ENCODE measurements around the gene CCDC88C. TPM values are rescaled to one million over a fixed set of nuclear protein-coding genes. Genes with fewer than 3 reads are reported as not detected.

The CCDC88C gene
- total and polyA plus RNA-seq, 12 donors: 2.2 to 8.4 (median 4.9) TPM

DNA sequence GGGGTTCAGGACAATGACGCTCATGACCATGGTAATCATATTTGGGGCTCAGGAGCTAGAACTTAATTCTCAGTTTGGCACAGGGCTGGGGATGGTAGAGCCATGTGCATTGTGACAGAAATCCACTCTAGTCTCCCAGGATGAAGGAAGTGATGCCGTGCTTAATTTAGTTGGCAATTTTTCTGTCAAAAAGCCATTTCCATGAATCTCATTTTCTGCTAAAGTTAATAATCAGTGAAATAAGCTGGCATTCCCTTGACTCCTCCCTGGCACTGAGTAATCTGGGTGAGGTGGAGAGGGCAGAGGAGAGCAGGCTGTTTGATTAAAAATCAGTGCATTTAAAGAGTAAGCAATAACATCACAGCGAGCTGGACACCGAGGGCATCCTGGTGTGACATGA lies 128.2 kb downstream of the CCDC88C start:
- Histone ChIP-seq H3K9me3 (no peaks in the 10 kb centered on the region), H3K36me3 (peaks cover 0 to 87% (median 0%) of the 10 kb centered on the region in 9 donors), H3K27me3 (no peaks in the 10 kb centered on the region), H3K27ac (no peak overlapping the region), H3K4me1 (peaks cover 0 to 10% (median 4%) of the 10 kb centered on the region in 9 donors), H3K4me3 (no peak overlapping the region)
- DNase-seq (no peak), ATAC-seq (no peak)
- TF ChIP-seq, protein P1, sequence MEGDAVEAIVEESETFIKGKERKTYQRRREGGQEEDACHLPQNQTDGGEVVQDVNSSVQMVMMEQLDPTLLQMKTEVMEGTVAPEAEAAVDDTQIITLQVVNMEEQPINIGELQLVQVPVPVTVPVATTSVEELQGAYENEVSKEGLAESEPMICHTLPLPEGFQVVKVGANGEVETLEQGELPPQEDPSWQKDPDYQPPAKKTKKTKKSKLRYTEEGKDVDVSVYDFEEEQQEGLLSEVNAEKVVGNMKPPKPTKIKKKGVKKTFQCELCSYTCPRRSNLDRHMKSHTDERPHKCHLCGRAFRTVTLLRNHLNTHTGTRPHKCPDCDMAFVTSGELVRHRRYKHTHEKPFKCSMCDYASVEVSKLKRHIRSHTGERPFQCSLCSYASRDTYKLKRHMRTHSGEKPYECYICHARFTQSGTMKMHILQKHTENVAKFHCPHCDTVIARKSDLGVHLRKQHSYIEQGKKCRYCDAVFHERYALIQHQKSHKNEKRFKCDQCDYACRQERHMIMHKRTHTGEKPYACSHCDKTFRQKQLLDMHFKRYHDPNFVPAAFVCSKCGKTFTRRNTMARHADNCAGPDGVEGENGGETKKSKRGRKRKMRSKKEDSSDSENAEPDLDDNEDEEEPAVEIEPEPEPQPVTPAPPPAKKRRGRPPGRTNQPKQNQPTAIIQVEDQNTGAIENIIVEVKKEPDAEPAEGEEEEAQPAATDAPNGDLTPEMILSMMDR (IDR thresholded peaks at IDR 0.05): no peak
- 86 to 92% methylated on average over 4 of the region's 4 CpGs for WGBS, 2 donors
- intact Hi-C loops (cut with DNase I): loop anchor here in 6 of 10 donors (5.0 kb wide), 4 partner anchors 107 to 387 kb away; no protein-coding TSS in a partner anchor

DNA sequence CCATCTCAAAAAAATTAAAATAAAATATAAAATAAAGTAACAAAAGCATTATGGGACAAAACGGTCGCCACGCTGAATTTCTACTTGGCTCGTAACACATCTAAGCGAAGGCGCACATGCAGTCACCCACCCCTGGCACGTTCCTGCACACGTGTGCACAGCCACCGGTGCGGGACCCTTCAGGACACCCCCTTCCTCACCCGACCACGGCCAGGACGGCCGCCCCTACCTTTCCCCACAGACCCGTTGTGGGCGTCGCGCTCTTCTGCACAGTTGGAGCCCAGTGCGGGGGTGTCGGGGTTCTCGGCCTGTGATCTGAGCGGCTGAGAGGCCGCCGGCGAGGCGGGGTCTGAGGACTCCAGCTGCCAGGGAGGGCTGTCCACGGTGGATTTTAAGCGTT lies 128.7 kb downstream of the CCDC88C start:
- DNase-seq: no peak
- TF ChIP-seq, protein P1 (IDR thresholded peaks at IDR 0.05): no peak
- ATAC-seq: no peak
- no peak overlapping the region for H3K27ac ChIP-seq
- 93 to 95% methylated on average over 28 of the region's 28 CpGs for WGBS, 2 donors
- H3K36me3 ChIP-seq: peaks cover 0 to 87% (median 0%) of the 10 kb centered on the region in 9 donors
- no peaks in the 10 kb centered on the region for H3K27me3 ChIP-seq
- intact Hi-C loops (cut with DNase I): loop anchor here in 6 of 10 donors (5.0 kb wide), 4 partner anchors 107 to 387 kb away; no protein-coding TSS in a partner anchor
- no peaks in the 10 kb centered on the region for H3K9me3 ChIP-seq
- peaks cover 0 to 13% (median 4%) of the 10 kb centered on the region in 9 donors for H3K4me1 ChIP-seq
- H3K4me3 ChIP-seq: no peak overlapping the region

DNA sequence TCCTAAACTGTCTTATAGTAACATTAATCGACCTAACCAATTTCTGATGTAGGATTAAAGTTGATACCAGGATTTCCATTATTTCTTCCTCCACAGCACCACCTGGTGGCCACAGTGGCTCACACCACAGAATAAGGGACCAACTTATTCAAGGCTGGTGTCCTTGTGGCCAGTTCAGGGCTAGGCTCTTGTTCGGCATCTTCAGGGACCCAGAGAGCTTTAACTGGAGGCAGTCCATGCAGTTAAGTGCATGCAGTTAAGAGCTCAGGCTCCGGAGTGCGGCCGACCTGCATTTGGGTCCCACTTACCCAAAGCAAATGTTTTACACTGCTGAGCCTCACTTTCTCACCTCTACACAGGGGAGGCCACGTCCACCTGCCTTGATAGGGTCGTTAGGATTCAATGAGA lies 131.1 kb downstream of the CCDC88C start:
- TF ChIP-seq, protein P1 (IDR thresholded peaks at IDR 0.05): peak; percentile 83 to 93 (median 90)
- peaks cover 0 to 6% (median 0%) of the 10 kb centered on the region in 11 donors for H3K9me3 ChIP-seq
- no peak overlapping the region for H3K27ac ChIP-seq
- H3K36me3 ChIP-seq: peaks cover 0 to 95% (median 0%) of the 10 kb centered on the region in 9 donors
- no peak overlapping the region for H3K4me3 ChIP-seq
- peak; percentile 66 to 74 for DNase-seq
- ATAC-seq: peak; percentile 45 to 76 (median 66)
- 45 to 48% methylated on average over 7 of the region's 7 CpGs for WGBS, 2 donors
- peaks cover 0 to 19% (median 4%) of the 10 kb centered on the region in 9 donors for H3K4me1 ChIP-seq
- H3K27me3 ChIP-seq: no peaks in the 10 kb centered on the region
- intact Hi-C loops (cut with DNase I): loop anchor here in 9 of 10 donors (1.0 to 5.0 kb wide), 8 partner anchors 104 to 384 kb away; no protein-coding TSS in a partner anchor

DNA sequence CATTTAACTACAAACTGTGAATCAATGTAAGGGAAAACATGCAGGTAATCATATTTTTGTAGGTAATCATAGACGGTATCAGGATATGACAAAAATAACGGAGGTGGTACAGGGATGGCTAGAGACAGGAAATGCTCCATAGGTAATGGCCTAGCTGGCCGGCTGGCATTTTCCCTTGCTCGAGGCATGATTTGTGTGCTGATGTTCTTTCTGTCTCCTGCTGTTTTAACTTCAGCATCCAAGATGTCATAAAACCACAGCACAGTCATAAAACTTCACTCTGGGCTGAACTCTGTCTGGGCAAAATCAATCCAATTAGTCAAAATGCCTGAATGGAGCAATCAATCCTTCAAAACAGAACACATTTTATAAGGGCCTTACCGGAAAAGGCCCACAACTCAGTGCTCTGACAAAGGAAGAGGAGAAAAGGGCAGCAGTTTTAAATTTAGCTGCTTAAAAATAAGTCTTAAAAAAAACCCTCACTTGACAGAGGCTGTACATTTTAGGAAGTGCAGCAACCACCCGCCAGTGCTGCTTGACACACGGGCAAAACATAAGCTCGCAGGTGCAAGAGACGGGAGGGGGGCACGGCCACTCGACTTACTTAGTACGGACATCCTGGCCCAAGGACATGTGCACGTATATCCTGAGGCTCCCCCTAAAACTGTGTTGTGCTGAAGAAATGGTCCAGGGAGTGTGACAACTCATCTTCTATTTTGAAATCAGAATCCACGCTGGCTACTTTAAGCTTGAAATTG lies 132.7 kb downstream of the CCDC88C start:
- intact Hi-C loops (cut with DNase I): loop anchor here in 8 of 10 donors (2.0 to 5.0 kb wide), 5 partner anchors 103 to 383 kb away; no protein-coding TSS in a partner anchor
- Histone ChIP-seq H3K9me3 (peaks cover 0 to 6% (median 0%) of the 10 kb centered on the region in 11 donors), H3K27me3 (no peaks in the 10 kb centered on the region), H3K27ac (peak overlapping the region in 3 of 10 donors; percentile 6 to 25 (median 14)), H3K36me3 (peaks cover 0 to 95% (median 0%) of the 10 kb centered on the region in 9 donors), H3K4me1 (peaks cover 0 to 19% (median 4%) of the 10 kb centered on the region in 9 donors), H3K4me3 (no peak overlapping the region)
- DNase-seq (no peak), ATAC-seq (peak in 1 of 8 donors; percentile 17)
- 77 to 82% methylated on average over 14 of the region's 14 CpGs for WGBS, 2 donors
- TF ChIP-seq, protein P1 (IDR thresholded peaks at IDR 0.05): no peak

Measured in heart right ventricle (tissue), 16 donors.